GM18873 (cell line): Measurements from ENCODE around the gene USP17L18.
"Not testable (repeated sequence)": the region's sequence is repeated elsewhere in the genome, so short reads cannot be mapped to it uniquely, and the experiment has no call there.

Experiments used
- ATAC-seq: cut with Tn5 transposase; IDR thresholded peaks from one replicate; pipeline ENCODE4 v1.9.1; 2021; ENCODE audit warnings: mild to moderate bottlenecking, moderate library complexity, moderate number of reproducible peaks; ENCODE audit not compliant: unreplicated experiment, low FRiP score

Gene USP17L18, protein sequence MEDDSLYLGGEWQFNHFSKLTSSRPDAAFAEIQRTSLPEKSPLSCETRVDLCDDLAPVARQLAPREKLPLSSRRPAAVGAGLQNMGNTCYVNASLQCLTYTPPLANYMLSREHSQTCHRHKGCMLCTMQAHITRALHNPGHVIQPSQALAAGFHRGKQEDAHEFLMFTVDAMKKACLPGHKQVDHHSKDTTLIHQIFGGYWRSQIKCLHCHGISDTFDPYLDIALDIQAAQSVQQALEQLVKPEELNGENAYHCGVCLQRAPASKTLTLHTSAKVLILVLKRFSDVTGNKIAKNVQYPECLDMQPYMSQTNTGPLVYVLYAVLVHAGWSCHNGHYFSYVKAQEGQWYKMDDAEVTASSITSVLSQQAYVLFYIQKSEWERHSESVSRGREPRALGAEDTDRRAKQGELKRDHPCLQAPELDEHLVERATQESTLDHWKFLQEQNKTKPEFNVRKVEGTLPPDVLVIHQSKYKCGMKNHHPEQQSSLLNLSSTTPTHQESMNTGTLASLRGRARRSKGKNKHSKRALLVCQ

DNA sequence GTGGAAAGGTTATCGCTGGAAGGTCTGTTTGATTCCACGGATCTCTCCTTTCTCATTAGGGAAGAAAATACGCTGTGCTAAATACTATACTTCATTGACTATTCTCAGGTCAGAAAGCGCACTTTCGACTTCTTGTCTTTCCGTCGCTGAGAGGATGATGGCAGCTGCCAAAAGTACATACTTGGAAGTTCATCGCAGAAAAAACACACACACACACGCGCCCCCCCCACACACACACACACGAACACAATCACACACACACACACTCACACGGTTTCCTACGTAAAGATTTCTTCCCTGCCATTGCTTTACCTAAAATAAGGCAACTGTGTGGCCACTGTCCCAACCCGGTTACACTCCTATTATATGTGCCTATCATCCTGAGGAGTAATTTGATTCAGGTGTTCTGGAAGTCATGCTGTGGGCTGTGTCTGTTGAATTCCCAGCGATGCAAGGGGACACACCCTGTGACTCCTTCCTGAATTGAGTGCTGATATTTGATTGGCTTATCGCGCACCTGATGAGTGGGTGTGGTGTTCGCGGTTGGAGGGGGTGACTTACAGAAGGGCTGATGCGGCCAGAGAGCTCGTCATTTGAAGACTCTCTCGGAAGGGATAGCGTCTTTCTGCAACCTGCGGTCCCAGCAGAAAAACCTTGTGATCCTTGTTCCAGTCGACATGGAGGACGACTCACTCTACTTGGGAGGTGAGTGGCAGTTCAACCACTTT, at the start of gene USP17L18:
Gene USP17L18 (plus strand): TSS at position 678 of the 728 bp plus-strand sequence. CDS start 0 bp downstream, at position 678.
- ATAC-seq: not testable (repeated sequence)

DNA sequence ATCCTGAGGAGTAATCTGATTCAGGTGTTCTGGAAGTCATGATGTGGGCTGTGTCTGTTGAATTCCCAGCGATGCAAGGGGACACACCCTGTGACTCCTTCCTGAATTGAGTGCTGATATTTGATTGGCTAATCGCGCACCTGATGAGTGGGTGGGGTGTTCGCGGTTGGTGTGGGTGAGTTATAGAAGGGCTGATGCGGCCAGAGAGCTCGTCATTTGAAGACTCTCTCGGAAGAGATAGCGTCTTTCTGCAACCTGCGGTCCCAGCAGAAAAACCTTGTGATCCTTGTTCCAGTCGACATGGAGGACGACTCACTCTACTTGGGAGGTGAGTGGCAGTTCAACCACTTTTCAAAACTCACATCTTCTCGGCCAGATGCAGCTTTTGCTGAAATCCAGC, 38.1 kb upstream of the USP17L18 start, which contains the start of gene USP17L10:
Gene USP17L10 (plus strand): TSS at position 301 of the 400 bp plus-strand sequence. CDS start 0 bp downstream, at position 301.
- ATAC-seq: not testable (repeated sequence)

DNA sequence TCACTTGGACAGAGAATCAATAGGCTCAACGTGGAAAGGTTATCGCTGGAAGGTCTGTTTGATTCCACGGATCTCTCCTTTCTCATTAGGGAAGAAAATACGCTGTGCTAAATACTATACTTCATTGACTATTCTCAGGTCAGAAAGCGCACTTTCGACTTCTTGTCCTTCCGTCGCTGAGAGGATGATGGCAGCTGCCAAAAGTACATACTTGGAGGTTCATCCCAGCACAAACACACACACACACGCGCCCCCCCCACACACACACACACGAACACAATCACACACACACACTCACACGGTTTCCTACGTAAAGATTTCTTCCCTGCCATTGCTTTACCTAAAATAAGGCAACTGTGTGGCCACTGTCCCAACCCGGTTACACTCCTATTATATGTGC, 33.7 kb upstream of the USP17L18 start:
- not testable (repeated sequence) for ATAC-seq

DNA sequence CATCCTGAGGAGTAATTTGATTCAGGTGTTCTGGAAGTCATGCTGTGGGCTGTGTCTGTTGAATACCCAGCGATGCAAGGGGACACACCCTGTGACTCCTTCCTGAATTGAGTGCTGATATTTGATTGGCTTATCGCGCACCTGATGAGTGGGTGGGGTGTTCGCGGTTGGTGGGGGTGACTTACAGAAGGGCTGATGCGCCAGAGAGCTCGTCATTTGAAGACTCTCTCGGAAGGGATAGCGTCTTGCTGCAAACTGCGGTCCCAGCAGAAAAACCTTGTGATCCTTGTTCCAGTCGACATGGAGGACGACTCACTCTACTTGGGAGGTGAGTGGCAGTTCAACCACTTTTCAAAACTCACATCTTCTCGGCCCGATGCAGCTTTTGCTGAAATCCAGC, 33.3 kb upstream of the USP17L18 start, which contains the start of gene USP17L11:
Gene USP17L11 (plus strand): TSS at position 301 of the 400 bp plus-strand sequence. CDS start 0 bp downstream, at position 301.
- not testable (repeated sequence) for ATAC-seq

DNA sequence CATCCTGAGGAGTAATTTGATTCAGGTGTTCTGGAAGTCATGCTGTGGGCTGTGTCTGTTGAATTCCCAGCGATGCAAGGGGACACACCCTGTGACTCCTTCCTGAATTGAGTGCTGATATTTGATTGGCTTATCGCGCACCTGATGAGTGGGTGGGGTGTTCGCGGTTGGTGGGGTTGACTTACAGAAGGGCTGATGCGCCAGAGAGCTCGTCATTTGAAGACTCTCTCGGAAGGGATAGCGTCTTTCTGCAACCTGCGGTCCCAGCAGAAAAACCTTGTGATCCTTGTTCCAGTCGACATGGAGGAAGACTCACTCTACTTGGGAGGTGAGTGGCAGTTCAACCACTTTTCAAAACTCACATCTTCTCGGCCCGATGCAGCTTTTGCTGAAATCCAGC, 28.6 kb upstream of the USP17L18 start, which contains the start of gene USP17L12:
Gene USP17L12 (plus strand): TSS at position 301 of the 400 bp plus-strand sequence. CDS start 0 bp downstream, at position 301.
- ATAC-seq: not testable (repeated sequence)

DNA sequence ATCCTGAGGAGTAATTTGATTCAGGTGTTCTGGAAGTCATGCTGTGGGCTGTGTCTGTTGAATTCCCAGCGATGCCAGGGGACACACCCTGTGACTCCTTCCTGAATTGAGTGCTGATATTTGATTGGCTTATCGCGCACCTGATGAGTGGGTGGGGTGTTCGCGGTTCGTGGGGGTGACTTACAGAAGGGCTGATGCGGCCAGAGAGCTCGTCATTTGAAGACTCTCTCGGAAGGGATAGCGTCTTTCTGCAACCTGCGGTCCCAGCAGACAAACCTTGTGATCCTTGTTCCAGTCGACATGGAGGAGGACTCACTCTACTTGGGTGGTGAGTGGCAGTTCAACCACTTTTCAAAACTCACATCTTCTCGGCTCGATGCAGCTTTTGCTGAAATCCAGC, 23.8 kb upstream of the USP17L18 start, which contains the start of gene USP17L13:
Gene USP17L13 (plus strand): TSS at position 301 of the 400 bp plus-strand sequence. CDS start 0 bp downstream, at position 301.
- ATAC-seq: not testable (repeated sequence)

DNA sequence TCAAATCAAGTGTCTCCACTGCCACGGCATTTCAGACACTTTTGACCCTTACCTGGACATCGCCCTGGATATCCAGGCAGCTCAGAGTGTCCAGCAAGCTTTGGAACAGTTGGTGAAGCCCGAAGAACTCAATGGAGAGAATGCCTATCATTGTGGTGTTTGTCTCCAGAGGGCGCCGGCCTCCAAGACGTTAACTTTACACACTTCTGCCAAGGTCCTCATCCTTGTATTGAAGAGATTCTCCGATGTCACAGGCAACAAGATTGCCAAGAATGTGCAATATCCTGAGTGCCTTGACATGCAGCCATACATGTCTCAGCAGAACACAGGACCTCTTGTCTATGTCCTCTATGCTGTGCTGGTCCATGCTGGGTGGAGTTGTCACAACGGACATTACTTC, 18.2 kb upstream of the USP17L18 start:
- not testable (repeated sequence) for ATAC-seq

DNA sequence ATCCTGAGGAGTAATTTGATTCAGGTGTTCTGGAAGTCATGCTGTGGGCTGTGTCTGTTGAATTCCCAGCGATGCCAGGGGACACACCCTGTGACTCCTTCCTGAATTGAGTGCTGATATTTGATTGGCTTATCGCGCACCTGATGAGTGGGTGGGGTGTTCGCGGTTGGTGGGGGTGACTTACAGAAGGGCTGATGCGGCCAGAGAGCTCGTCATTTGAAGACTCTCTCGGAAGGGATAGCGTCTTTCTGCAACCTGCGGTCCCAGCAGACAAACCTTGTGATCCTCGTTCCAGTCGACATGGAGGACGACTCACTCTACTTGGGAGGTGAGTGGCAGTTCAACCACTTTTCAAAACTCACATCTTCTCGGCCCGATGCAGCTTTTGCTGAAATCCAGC, 14.3 kb upstream of the USP17L18 start, which contains the start of gene USP17L15:
Gene USP17L15 (plus strand): TSS at position 301 of the 400 bp plus-strand sequence. CDS start 0 bp downstream, at position 301.
- not testable (repeated sequence) for ATAC-seq

DNA sequence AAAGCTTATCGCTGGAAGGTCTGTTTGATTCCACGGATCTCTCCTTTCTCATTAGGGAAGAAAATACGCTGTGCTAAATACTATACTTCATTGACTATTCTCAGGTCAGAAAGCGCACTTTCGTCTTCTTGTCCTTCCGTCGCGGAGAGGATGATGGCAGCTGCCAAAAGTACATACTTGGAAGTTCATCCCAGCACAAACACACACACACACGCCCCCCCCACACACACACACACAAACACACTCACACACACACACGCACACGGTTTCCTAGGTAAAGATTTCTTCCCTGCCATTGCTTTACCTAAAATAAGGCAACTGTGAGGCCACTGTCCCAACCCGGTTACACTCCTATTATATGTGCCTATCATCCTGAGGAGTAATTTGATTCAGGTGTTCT, 10.0 kb upstream of the USP17L18 start:
- not testable (repeated sequence) for ATAC-seq

DNA sequence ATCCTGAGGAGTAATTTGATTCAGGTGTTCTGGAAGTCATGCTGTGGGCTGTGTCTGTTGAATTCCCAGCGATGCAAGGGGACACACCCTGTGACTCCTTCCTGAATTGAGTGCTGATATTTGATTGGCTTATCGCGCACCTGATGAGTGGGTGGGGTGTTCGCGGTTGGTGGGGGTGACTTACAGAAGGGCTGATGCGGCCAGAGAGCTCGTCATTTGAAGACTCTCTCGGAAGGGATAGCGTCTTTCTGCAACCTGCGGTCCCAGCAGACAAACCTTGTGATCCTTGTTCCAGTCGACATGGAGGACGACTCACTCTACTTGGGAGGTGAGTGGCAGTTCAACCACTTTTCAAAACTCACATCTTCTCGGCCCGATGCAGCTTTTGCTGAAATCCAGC, 4.9 kb upstream of the USP17L18 start, which contains the start of gene USP17L17:
Gene USP17L17 (plus strand): TSS at position 301 of the 400 bp plus-strand sequence. CDS start 0 bp downstream, at position 301.
- ATAC-seq: not testable (repeated sequence)

DNA sequence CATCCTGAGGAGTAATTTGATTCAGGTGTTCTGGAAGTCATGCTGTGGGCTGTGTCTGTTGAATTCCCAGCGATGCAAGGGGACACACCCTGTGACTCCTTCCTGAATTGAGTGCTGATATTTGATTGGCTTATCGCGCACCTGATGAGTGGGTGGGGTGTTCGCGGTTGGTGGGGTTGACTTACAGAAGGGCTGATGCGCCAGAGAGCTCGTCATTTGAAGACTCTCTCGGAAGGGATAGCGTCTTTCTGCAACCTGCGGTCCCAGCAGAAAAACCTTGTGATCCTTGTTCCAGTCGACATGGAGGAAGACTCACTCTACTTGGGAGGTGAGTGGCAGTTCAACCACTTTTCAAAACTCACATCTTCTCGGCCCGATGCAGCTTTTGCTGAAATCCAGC, 4.6 kb downstream of the USP17L18 start, which contains the start of gene USP17L19:
Gene USP17L19 (plus strand): TSS at position 301 of the 400 bp plus-strand sequence. CDS start 0 bp downstream, at position 301.
- ATAC-seq: not testable (repeated sequence)

DNA sequence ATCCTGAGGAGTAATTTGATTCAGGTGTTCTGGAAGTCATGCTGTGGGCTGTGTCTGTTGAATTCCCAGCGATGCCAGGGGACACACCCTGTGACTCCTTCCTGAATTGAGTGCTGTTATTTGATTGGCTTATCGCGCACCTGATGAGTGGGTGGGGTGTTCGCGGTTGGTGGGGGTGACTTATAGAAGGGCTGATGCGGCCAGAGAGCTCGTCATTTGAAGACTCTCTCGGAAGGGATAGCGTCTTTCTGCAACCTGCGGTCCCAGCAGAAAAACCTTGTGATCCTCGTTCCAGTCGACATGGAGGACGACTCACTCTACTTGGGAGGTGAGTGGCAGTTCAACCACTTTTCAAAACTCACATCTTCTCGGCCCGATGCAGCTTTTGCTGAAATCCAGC, 9.4 kb downstream of the USP17L18 start, which contains the start of gene USP17L20:
Gene USP17L20 (plus strand): TSS at position 301 of the 400 bp plus-strand sequence. CDS start 0 bp downstream, at position 301.
- ATAC-seq: not testable (repeated sequence)

DNA sequence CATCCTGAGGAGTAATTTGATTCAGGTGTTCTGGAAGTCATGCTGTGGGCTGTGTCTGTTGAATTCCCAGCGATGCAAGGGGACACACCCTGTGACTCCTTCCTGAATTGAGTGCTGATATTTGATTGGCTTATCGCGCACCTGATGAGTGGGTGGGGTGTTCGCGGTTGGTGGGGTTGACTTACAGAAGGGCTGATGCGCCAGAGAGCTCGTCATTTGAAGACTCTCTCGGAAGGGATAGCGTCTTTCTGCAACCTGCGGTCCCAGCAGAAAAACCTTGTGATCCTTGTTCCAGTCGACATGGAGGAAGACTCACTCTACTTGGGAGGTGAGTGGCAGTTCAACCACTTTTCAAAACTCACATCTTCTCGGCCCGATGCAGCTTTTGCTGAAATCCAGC, 14.1 kb downstream of the USP17L18 start, which contains the start of gene USP17L21:
Gene USP17L21 (plus strand): TSS at position 301 of the 400 bp plus-strand sequence. CDS start 0 bp downstream, at position 301.
- ATAC-seq: not testable (repeated sequence)

DNA sequence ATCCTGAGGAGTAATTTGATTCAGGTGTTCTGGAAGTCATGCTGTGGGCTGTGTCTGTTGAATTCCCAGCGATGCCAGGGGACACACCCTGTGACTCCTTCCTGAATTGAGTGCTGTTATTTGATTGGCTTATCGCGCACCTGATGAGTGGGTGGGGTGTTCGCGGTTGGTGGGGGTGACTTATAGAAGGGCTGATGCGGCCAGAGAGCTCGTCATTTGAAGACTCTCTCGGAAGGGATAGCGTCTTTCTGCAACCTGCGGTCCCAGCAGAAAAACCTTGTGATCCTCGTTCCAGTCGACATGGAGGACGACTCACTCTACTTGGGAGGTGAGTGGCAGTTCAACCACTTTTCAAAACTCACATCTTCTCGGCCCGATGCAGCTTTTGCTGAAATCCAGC, 18.9 kb downstream of the USP17L18 start, which contains the start of gene USP17L22:
Gene USP17L22 (plus strand): TSS at position 301 of the 400 bp plus-strand sequence. CDS start 0 bp downstream, at position 301.
- ATAC-seq: not testable (repeated sequence)

DNA sequence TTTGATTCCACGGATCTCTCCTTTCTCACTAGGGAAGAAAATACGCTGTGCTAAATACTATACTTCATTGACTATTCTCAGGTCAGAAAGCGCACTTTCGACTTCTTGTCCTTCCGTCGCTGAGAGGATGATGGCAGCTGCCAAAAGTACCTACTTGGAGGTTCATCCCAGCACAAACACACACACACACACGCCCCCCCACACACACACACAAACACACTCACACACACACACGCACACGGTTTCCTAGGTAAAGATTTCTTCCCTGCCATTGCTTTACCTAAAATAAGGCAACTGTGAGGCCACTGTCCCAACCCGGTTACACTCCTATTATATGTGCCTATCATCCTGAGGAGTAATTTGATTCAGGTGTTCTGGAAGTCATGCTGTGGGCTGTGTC, 23.3 kb downstream of the USP17L18 start:
- ATAC-seq: not testable (repeated sequence)
